NT2/D1 (cell line): Measurements from ENCODE around the gene PHLDA3.

Source experiments
- SUZ12 ChIP-seq: IDR thresholded peaks from 2 replicates; pipeline ENCODE4 v1.6.1; 2011; ENCODE audit not compliant: insufficient read length, insufficient read depth; ENCODE audit errors: extremely low read depth
- YY1 ChIP-seq: IDR thresholded peaks from 2 replicates; pipeline ENCODE4 v1.6.1; 2011; ENCODE audit not compliant: insufficient read length, insufficient read depth
- ZNF274 ChIP-seq: IDR thresholded peaks from 2 replicates; pipeline ENCODE4 v1.6.1; 2011; ENCODE audit warnings: mild to moderate bottlenecking, low read depth, low read length

- TF ChIP-seq ZNF274, result no peak
- no peak for TF ChIP-seq SUZ12
- TF ChIP-seq YY1, result no peak
Observed at GRCh38 chr1:201463071-201463552, 5.9 kb downstream of the PHLDA3 start.
